Lower leg skin (tissue), 3 donors: ENCODE data around the gene CPD.

Source experiments
- CTCF ChIP-seq, 3 donors: fragments of 450-650 bp; IDR thresholded peaks; one replicate each; pipeline ENCODE4 v1.5.1; 2016; ENCODE audit warnings: antibody characterized with exemption in 3 of 3, mild to moderate bottlenecking in 3 of 3, moderate library complexity in 2 of 3
- POLR2A ChIP-seq, 2 donors: fragments of 450-650 bp; IDR thresholded peaks; one replicate each; pipeline ENCODE4 v1.6.1; 2016 to 2017; ENCODE audit warnings: antibody characterized with exemption in 2 of 2, mild to moderate bottlenecking in 1 of 2, moderate library complexity in 1 of 2

DNA sequence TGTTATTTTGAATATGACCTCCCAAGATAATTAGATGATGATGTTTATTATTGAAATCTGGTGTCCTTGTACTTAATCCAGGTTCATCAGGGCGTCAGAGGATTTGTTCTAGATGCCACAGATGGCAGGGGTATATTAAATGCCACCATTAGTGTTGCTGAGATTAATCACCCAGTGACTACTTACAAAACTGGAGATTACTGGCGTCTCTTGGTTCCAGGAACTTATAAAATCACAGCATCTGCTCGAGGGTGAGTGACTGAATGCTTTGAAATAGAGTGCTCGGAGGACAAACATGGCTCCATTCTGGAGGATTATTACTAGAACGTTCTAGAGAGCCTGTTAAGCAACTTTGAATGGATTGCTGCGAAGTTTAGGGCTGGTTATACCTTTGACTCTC, 65.0 kb downstream of the CPD start:
- TF ChIP-seq CTCF (IDR thresholded peaks at IDR 0.05) (no peak), POLR2A (IDR thresholded peaks at IDR 0.05) (no peak)
